Astrocyte (in vitro differentiated cells and primary cell): ENCODE results near the gene TOLLIP. TPM values are rescaled to one million over a fixed set of nuclear protein-coding genes. Genes with fewer than 3 reads are reported as not detected.

Experiments used
- DNase-seq: peaks from one replicate; pipeline ENCODE4 v3.0.0-alpha.2; 2010; ENCODE audit warnings: low read depth
- FAIRE-seq: peaks from 2 replicates; lab custom pipeline; 2011; peaks lifted over from hg19 to GRCh38; lab: Jason Lieb, UNC
- H2AFZ ChIP-seq: 2 replicates; pipeline ENCODE4 v1.6.0; 2012; ENCODE audit warnings: low read depth, low read length, inconsistent platforms
- H3K27ac ChIP-seq: 2 replicates; pipeline ENCODE4 v1.5.1; 2011; ENCODE audit warnings: low read depth, low read length, inconsistent platforms
- H3K27me3 ChIP-seq: 2 replicates; pipeline ENCODE4 v1.6.0; 2011; ENCODE audit warnings: low read length, inconsistent platforms; ENCODE audit not compliant: insufficient read depth
- H3K36me3 ChIP-seq: 2 replicates; pipeline ENCODE4 v1.5.1; 2011; ENCODE audit warnings: low read length, inconsistent platforms; ENCODE audit not compliant: insufficient read depth
- H3K4me1 ChIP-seq: 2 replicates; pipeline ENCODE4 v1.5.1; 2011; ENCODE audit warnings: low read length, inconsistent platforms; ENCODE audit not compliant: insufficient read depth
- H3K4me2 ChIP-seq: 2 replicates; pipeline ENCODE4 v1.6.0; 2012; ENCODE audit warnings: low read length, inconsistent platforms
- H3K4me3 ChIP-seq: 2 replicates; pipeline ENCODE4 v1.5.1; 2011; ENCODE audit warnings: low read depth, mild to moderate bottlenecking, low read length, inconsistent platforms; ENCODE audit not compliant: insufficient read depth
- H3K79me2 ChIP-seq: 2 replicates; pipeline ENCODE4 v1.6.0; 2012; ENCODE audit warnings: mild to moderate bottlenecking, low read length, inconsistent platforms; ENCODE audit not compliant: insufficient read depth
- H3K9ac ChIP-seq: 2 replicates; pipeline ENCODE4 v1.6.0; 2012; ENCODE audit warnings: mild to moderate bottlenecking, low read length, inconsistent platforms
- H3K9me3 ChIP-seq: 2 replicates; pipeline ENCODE4 v1.5.1; 2012; ENCODE audit warnings: low read depth, mild to moderate bottlenecking, low read length, inconsistent platforms; ENCODE audit not compliant: insufficient read depth
- H4K20me1 ChIP-seq: 2 replicates; pipeline ENCODE4 v1.6.0; 2012; ENCODE audit warnings: low read length, inconsistent platforms; ENCODE audit not compliant: insufficient read depth
- H3K27ac Mint-ChIP-seq: one replicate; pipeline ENCODE4 v1.8.0; 2021; ENCODE audit warnings: mild to moderate bottlenecking, mixed read lengths; ENCODE audit not compliant: unreplicated experiment
- H3K27me3 Mint-ChIP-seq: one replicate; pipeline ENCODE4 v1.8.0; 2021; ENCODE audit warnings: low read depth, mixed read lengths; ENCODE audit not compliant: unreplicated experiment
- H3K36me3 Mint-ChIP-seq: one replicate; pipeline ENCODE4 v1.8.0; 2021; ENCODE audit warnings: low read depth, mixed read lengths; ENCODE audit not compliant: unreplicated experiment
- H3K4me1 Mint-ChIP-seq: one replicate; pipeline ENCODE4 v1.8.0; 2021; ENCODE audit warnings: low read depth, mixed read lengths; ENCODE audit not compliant: unreplicated experiment
- H3K4me3 Mint-ChIP-seq: one replicate; pipeline ENCODE4 v1.8.0; 2021; ENCODE audit warnings: mild to moderate bottlenecking, moderate library complexity, mixed read lengths; ENCODE audit not compliant: unreplicated experiment
- H3K9me3 Mint-ChIP-seq: one replicate; pipeline ENCODE4 v1.8.0; 2021; ENCODE audit warnings: mild to moderate bottlenecking, mixed read lengths; ENCODE audit not compliant: unreplicated experiment
- CTCF ChIP-seq: IDR thresholded peaks from 2 replicates; pipeline ENCODE4 v1.5.1; 2011; ENCODE audit warnings: low read depth, mild to moderate bottlenecking, inconsistent platforms, low read length, moderate library complexity; ENCODE audit not compliant: insufficient read depth
- EZH2 ChIP-seq: IDR thresholded peaks from 2 replicates; pipeline ENCODE4 v1.6.1; 2012; ENCODE audit warnings: mild to moderate bottlenecking, low read length, inconsistent platforms; ENCODE audit not compliant: insufficient read depth
- total RNA-seq: library from RNA; stranded (reverse); gene quantifications from 2 replicates; pipeline ENCODE4 v1.2.1, GENCODE V29; 2021

TOLLIP gene
- total RNA-seq, 1 donor from 2014 or later = 46.4 TPM

- no peaks in the 10 kb centered on the region for H3K4me1 ChIP-seq
- H3K27me3 ChIP-seq = no peaks in the 10 kb centered on the region
- no peak overlapping the region for H3K4me3 Mint-ChIP-seq
- DNase-seq (no peak), FAIRE-seq (no peak)
- H3K27ac ChIP-seq = no peak overlapping the region
- H3K36me3 ChIP-seq = peaks cover 9% of the 10 kb centered on the region
- no peak overlapping the region for H3K4me2 ChIP-seq
- H3K9me3 Mint-ChIP-seq = no peaks in the 10 kb centered on the region
- no peaks in the 10 kb centered on the region for H3K4me1 Mint-ChIP-seq
- no peak overlapping the region for H3K9ac ChIP-seq
- H4K20me1 ChIP-seq = peaks cover 25% of the 10 kb centered on the region
- peaks cover 14% of the 10 kb centered on the region for H3K36me3 Mint-ChIP-seq
- H3K27me3 Mint-ChIP-seq = no peaks in the 10 kb centered on the region
- H3K79me2 ChIP-seq = no peaks in the 10 kb centered on the region
- TF ChIP-seq EZH2 (no peak), CTCF (no peak)
- H3K27ac Mint-ChIP-seq = no peak overlapping the region
- no peak overlapping the region for H3K4me3 ChIP-seq
- no peak overlapping the region for H2AFZ ChIP-seq
- H3K9me3 ChIP-seq = no peaks in the 10 kb centered on the region
These were observed 27.5 kb downstream of the TOLLIP start for GRCh38 chr11:1281974-1282365.

- Mint-ChIP-seq H3K9me3 (no peaks in the 10 kb centered on the region), H3K36me3 (peaks cover 17% of the 10 kb centered on the region), H3K4me3 (no peak overlapping the region), H3K27me3 (no peaks in the 10 kb centered on the region), H3K4me1 (no peaks in the 10 kb centered on the region), H3K27ac (no peak overlapping the region)
- TF ChIP-seq EZH2 = no peak
- TF ChIP-seq CTCF = no peak
- no peak for FAIRE-seq
- Histone ChIP-seq H3K36me3 (peaks cover 5% of the 10 kb centered on the region), H4K20me1 (peaks cover 25% of the 10 kb centered on the region), H3K4me2 (no peak overlapping the region), H3K4me3 (no peak overlapping the region), H3K4me1 (no peaks in the 10 kb centered on the region), H3K79me2 (no peaks in the 10 kb centered on the region), H3K9me3 (no peaks in the 10 kb centered on the region), H3K27ac (no peak overlapping the region), H3K27me3 (no peaks in the 10 kb centered on the region), H3K9ac (no peak overlapping the region), H2AFZ (no peak overlapping the region)
- DNase-seq = peak; percentile 28
These were observed 28.0 kb downstream of the TOLLIP start for GRCh38 chr11:1281326-1281973.
